Measurements from ENCODE around the gene SLC13A4.
"Not testable (repeated sequence)": the region's sequence is repeated elsewhere in the genome, so short reads cannot be mapped to it uniquely, and the experiment has no call there.

SLC13A4 gene

DNA sequence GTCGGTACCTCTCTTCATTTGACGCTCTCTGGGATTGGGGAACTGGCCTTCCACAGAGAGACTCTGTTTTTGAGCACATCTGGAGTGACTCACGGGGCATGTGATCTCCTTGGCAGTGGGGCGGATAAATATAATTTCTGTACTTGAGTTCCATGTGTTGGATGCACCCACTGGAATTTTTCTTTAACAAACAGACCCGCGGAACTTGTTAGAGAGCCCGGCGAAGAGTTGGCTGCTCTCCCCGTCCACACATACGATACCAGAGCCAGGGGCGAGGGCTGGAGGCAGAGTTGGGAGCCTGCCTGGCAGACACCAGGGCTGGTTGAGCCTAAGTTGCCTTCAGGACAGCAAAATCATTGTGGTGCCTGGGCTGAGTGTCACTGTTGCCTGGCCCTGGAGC is 20.8 kb upstream of the SLC13A4 start, which contains the start of gene FAM180A:
TSS of gene FAM180A (minus strand) at position 44 of the 400 bp plus-strand sequence. CDS start 233 bp downstream, outside the sequence.
- DNase-seq, result no peak

DNA sequence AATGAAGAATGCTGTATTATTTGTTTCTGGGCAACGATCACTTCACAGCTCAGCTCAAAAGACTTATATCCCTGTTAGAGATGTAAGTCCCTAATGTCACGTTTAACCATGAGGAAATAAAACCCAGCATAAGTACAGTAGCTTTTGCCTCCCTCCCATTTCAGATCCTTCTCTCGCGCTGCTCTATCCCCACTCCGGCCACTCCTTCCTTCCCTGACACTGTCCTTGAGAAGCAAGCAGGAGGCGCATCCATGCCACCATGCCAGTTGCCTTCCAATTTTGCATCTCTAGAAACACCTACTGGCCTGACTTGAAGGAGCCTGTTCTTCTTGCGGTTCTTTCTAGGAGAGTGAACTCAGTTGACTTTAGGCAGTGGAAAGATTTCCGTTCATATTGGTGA is 19.4 kb upstream of the SLC13A4 start:
- no peak for DNase-seq

DNA sequence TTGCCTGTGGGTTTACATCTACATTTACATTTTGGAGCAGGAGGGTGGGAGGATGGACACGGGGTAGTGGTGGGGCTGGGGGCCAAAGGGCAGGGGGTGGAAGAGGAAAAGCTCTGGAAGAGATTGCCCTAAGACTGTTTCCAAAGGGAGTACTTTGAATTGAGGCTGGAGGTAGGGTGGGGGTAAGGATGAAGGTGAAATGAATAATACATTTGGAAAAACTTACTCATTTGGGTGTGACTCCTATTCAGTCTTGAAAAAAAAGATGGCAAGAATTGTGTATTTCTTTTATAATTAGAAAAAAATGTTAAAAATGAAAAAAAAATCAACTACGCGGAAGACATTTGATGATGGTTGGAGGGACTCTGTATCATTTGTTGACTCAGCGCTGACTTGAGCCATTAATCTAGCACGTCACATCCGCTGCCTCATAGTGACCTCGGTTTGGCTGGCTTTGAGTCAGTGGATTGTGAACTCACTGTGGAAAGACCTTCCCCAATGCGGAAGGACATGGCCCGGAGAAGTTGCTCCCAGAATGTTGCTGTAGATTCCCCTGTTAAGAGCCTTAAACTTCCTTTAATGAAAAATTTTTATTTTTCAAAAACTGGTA is 17.8 kb upstream of the SLC13A4 start:
- no peak for DNase-seq

DNA sequence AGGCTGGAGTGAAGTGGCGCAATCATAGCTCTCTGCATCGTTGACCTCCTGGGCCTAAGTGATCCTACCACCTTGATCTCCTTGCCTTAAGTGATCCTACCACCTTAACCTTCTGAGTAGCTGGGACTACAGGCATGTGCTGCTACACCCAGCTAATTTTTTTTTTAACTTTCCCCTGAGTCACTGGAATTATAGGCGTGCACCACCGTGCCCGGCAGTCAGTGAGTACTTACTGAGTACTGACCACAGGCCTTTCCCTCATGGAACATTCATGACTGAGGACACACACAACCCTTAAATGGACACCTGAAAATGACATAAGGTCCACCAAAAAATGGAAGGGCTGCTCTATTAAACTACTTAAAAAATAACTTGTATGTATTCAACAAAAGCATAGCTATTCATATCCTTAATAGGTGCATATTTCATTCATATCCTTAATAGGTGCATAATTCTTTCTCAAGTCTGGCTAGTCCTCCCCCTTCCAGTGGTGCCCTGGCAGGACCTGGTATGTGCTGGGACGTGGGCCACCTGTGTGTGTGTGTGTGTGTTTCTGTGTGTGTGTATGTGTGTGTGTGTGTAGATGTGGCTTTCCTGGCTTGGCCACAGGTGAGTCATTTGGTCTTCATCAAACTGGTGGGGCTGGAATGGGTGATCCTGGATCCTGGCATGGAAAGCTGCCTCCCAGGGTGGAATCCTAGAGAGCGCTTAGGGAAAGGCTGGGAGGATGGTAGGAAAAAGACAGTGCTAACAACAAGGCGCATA is 17.1 kb upstream of the SLC13A4 start:
- DNase-seq, result no peak

DNA sequence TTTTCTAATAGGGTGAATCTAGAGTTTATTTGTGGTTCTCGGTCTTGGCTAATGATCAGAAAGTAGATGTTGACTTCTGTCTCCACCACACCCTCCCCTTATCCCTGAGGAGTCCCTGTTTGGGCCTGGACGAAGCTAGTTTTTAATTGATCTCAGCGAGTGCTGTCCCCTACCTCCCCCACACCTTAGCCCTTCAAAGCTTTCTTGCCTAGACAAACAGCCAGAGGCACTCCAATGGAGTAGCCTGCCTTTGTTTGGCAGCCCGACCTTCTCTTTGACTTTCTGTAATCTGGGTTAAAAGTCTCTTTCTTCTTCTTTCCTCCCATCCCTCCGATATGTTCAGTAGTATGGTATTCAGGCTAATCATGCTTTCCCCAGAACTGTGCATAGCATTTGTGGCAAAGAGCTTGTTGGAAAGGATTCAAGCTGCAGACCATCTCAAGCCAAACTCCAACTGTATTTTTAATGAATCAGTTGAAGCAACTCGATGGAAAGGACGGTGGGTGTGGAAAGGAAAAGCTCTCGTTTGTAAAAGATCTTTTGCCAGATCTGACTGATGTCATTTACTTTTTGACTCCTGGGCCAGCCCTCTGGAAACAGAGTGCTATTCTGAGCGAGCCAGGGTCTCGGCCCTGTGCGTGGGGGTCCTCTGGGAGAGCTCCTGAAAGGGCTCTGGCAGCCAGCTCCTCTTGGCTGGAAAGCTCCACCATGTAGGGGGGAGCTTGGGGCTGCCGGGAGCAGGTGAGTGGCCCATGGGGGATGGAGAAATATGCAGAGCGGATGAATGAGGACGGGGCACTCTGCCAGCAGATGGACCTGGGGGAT is 16.1 kb upstream of the SLC13A4 start:
- DNase-seq, result no peak

DNA sequence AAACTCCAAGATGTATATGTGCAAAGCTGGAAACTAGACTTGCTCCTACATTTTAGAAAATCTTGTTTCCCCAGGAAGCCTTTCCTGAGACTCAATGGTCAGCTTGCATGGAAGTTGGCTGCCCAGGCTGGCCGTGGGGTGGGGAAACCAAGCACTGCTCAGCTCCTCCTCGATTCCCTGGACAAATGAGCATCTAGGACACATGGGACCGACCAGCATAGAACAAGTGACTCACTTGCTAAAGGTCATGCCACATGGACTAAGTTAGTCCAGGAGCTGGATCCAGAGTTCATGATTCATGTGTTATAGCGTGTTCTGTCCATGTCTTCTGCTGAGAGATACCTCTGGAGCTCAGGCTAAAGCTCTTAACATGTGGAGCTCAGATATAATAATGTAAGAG is 14.4 kb upstream of the SLC13A4 start:
- no peak for DNase-seq

DNA sequence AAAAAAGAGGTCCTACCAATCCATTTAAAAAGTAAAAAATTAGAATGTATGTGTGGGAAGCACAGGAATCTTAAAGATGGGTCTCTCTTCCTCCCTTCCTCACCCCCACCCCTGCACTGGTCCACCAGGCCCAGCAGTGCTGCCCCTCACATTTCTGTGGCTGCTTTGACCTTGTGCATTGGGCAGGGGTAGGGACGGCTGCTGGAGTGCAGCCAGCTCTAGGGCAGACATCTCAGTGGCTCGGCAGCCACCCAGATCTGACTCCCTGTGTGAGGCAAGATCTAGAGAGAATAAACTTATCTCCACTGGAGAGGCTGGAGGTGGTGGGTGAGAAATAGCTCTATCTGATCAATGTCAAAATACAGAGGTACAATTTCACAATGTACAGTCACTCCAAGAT is 13.9 kb upstream of the SLC13A4 start:
- no peak for DNase-seq

DNA sequence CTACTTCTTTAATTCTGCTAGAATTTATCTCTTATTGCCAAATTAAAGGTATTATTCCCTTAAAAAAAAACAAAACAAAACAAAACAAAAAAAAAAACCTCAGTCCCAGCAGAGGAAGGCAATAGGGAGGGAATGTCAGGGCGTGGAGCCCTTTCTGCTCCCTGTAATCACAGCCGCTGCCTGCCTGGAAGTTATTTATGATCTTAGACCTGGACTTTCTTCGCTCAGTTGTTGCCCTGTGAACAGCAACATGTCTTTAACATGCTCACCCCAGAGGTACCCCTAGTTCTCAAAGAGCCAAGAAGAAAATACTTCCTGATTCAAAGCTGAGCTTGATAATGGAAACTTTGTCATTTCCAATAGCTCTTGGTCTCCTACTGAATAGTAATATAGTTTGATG is 12.9 kb upstream of the SLC13A4 start:
- DNase-seq, result no peak

DNA sequence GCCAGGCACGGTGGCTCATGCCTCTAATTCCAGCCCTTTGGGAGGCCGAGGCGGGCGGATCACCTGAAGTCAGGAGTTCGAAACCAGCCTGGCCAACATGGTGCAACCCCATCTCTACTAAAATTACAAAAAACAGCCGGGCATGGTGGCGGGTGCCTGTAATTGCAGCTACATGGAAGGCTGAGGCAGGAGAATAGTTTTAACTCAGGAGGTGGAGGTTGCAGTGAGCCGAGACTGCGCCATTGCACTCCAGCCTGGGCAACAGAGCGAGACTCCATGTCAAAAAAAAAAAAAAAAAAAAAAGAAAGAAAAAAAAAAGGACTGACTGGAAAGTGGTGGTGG is 9.3 kb upstream of the SLC13A4 start:
- DNase-seq, result not testable (repeated sequence)

DNA sequence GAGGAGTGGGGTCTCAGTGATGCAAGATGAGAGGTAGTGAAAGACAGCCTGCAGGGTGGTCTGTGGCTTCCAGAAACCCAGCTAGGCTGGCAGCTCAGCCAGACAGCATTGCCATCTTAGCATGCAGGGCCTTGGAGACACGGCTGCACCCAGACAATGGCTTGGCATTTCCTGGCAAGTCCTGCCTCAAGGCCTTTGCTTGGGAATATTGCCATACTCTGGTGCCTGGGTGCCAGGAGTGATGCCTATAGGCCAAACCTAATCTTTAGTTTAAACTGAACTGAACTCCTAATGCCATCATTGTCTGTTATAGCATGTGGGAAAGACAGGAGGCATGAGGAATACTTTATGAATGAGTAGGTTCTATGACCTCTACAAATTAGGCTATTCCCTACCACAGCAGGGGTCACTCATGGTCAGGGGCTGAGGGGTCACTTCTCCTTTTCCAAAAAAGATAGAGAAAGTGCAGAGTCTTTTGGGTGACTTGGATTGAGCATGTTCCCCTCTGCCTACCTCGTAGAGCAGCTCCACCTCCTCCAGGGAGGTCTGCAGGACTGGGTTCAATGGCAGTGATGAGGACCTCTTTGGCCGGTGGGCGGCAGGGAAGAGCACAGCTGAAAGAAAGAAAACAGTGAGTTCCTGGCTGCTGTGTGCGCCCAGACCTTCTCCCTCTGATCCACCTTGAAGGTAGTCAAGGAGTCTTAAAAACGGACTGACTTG is 8.8 kb upstream of the SLC13A4 start:
- DNase-seq, result no peak

DNA sequence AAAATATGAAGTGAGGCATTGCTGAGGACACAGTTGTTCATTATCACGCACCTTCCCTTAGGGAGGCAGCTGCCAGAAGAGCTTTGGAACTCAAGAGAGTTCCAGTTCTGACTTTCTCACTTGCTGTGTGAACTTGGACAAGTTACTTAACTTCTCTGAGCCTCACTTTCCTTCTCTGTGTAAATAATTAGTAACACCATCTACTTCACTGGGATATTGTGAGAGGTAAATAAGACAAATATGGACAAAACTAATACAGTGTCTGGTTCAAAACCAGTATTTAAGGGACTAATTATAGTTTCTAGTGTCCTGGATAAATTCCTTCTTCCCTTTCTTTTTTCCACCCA is 6.3 kb upstream of the SLC13A4 start:
- DNase-seq, result no peak

DNA sequence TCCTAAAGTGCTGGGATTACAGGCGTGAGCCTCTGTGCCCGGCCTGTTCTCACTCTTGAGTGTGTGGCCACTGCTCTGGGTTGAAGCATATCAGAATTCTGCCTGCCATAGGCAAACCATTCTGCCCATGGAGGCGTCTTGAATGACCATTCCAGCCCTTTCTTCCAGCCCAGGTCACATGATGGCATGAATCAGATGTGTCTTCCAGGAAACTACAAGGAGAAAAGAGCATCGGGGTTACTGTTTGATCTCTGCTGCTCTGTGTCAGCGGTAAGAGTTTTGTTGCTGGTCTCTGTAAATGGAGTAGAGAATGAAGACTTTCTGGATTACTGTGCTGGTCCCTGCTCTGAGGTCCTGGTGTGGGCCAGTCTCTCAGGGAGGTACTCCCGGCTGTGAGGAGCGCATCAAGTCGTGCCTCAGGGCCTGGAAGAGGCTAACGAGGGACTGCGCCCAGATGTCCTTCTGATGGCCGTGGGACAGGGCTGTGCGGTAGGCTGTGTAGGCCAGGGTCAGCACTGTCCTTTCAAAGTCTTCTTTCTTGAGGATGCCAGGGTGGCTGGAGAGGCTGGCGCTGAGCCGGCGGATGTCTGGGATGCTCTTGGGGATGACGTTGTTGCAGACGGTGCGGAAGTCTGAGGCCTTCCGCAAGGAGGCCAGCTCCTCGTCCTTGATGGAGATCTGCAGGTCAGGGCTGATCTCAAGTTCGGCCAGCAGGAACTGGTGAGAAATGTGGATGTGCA is 5.8 kb upstream of the SLC13A4 start:
- DNase-seq, result no peak

DNA sequence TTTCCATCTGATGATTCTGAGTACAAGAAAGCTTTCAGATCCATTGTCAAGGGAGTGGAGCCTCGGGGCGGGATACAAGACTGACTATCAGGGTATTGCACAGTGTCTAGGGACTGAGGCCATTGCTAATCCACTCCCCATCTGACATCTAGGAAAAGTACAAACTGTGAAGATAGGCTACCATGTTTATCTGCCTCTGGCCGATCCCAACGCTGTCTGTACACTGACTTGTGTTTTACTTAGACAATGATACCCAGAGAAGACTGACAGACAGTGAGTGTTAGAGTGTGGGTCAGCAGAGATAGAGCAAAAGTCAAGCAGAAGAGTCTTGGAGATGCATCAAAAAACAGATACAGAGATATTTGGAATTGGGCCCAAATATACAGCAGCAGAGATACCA is 3.1 kb upstream of the SLC13A4 start:
- DNase-seq, result no peak

DNA sequence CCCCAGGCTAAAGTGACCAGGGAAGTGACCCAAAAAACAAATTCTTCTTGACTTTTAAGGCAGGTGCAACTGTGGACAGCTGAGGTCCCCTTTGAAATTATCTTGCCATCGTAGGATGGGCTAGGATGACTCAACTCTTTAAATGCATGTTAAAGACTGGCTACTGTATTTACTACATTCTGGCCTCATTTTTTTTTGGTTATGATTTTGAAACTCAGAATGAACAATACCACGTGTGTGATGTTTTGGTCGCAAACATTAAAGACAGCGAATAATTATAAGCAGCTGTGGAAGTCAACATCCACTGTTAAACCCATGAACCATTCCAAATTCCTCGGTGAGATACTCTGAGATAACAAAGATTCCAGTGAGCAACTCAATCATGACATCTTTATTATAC is 1.2 kb upstream of the SLC13A4 start:
- no peak for DNase-seq

DNA sequence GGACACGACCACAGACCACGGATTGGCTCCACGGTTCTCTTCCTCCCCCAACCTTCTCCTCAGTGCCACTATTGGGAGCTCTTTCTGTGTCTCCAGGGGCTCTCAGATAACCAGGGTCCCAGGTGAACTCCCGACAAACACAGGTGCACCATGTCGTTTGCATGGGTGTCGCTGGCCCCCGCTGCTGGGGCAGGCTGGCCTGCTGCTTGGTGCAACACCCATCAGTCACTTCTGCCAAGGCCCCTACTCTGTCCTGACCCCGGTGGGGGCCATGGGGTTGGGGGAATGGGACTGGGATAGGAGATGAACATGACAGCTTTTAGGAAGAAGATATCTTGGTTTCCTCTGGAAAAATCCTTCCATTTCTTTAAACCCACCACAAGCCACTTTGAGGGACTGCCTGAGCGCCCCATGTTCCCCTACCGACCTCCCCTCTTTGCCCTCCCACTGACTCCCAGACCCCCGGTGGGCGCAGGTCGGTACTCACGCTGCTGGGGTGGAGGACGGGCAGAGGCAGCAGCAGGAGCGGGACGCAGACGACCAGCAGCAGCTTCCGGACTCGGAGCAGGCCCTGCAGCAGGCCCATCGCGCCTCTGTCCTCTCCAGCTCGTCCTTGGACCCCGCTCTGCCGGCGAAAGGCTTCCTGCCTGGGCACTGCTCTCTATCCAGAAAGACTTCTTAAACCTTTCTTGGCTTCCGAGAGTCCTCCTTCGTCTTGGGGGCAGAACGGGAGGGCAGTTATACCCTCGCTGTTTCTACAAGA is 894 bp downstream of the SLC13A4 start:
- DNase-seq, result no peak

DNA sequence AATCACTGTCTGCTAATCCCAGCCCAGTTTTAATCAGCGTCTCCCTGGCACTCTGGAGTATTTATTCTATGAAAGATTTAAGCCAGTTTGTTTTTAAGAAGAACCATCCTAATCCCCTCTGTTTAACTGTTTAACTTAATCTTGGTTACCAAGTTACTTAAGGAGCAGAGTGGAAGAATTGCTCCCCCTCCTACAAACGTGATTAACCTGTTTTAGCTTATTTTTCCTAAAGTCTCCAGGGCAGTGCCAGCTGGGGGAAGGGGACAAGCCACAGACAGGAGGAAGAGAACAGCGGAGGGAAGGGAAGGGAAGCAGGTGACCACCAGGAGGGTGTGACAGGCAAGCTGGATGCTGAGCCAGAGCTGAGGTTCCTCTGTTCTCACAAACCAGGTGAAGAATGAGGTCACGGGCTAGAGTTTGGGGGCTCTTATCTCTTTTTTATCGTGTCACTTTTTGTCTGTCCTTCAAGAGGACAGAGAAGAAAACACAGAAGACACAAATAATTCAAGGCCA is 1.7 kb downstream of the SLC13A4 start:
- no peak for DNase-seq

DNA sequence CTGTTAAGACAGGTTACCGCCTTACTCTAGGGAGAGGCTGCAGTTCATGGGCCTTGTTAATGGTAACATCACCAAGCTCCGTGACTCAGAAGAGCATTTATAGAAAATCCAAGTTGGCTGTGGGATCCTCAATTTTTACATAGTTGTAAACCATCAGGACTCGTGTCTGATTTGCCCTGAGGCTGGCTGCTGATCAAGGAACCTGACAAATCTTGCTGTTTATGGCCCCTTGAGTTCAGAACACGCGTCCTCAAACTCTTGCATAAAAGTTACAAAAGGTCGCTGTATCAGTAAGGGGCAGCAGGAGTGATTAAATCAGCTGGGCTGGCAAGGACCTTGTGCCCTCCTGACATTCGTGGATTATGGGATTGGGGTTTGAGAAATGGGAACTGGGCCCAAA is 4.6 kb downstream of the SLC13A4 start:
- DNase-seq, result no peak

DNA sequence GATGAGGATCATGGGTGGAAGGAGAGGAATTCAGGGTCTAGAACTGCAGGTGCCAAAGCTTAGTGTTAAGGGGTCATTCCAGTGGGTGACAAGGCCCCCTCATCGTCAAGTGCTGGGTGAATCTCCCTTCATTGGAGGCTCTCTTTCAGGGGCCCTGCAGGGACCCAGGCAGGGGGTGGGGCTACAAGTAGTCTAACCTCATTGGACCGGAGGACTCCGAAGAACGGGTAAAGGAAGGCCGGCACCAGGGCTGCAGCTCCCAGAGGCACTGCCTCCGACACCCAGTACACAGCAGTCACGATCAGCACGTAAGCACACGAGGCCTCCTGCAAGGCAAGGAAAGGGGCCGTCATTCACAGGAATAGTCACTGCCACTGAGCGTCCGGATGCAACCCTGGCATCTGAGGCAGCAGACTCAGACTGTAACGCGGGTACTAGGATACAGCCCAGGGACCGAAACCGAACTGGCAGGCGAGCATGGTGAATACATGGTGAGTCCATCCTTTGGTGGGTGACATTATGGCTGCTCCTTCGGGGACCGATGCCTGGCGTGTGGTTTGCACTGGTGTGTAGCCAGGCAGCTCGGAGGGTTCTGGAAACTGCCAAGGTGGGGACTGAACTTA is 6.7 kb downstream of the SLC13A4 start:
- DNase-seq, result no peak

DNA sequence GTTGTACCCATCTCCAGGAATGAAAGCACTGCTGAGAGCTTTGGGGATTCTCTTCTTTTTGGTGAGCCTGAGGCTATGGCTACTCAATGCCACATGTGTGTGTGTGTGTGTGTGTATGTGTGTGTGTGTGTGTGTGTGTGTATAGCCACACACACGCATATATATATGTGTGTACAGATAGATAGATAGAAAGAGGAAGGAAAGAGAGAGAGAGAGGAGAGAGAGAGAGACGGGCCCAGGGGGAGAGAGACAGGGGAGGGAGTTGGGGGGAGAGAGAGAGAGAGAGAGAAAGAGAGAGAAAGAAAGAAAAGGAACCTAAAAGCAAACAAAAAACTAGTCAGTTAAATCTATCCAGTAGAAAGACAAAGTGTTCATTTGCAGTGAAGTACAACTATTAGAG is 8.3 kb downstream of the SLC13A4 start:
- no peak for DNase-seq

DNA sequence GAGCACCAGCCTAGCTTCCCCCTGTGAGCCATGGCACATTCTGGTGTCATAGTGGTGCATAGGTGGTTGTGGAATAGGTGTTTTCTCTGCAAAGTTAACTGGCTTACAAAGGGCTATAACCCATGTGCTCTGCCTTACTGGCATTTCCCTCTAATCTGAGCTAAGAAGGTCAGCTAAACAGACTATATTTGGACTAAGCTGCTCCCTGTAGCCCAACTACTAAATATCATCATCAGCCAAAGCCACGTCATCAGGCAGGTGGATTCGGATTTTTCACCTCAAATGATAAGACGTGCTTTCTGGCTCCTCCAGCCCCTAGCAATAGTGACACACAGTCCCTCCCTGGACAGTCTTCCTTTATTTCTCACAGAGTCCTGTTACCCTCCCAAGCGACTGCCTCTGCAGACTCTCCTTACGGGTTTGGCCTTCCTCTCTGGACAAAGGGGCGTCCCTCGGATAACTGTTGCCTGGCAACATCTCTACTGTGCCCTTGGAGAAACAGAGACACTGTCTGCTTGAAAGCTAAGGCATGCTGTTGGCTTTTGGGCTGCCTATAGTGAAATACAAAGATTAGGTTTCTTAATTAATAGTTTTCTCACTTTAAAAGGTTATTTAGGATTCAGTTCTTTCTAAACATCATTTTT is 9.1 kb downstream of the SLC13A4 start:
- no peak for DNase-seq

DNA sequence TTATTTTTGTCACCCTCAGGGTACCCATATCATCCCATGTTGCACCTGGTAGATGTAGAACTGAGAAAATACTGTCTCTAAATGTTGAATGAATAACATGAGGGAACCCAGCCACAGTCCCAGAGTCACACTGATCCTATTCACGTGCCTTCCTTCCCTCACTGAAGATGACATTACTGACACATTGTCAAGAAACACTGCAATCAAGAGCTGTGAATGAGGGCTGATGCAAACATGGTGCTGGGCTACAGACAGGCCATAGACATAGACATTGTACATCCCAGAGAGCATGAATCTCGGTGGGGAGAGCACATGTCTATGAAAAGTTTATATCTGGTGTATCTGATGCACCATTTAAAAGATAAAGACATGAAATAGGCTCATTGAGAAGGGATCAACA is 9.8 kb downstream of the SLC13A4 start:
- no peak for DNase-seq

All from activated naive CD4-positive, alpha-beta T cell treated with Interleukin-2 at 50 U/mL for 16 hours (primary cell).